GM19324 (cell line): ENCODE results near the gene C1orf56.
"Not testable (repeated sequence)": the region's sequence is repeated elsewhere in the genome, so short reads cannot be mapped to it uniquely, and the experiment has no call there.

Source experiments
- ATAC-seq: cut with Tn5 transposase; IDR thresholded peaks from one replicate; pipeline ENCODE4 v1.9.1; 2021; ENCODE audit warnings: mild to moderate bottlenecking, moderate library complexity; ENCODE audit not compliant: unreplicated experiment, low FRiP score

The C1orf56 gene

DNA sequence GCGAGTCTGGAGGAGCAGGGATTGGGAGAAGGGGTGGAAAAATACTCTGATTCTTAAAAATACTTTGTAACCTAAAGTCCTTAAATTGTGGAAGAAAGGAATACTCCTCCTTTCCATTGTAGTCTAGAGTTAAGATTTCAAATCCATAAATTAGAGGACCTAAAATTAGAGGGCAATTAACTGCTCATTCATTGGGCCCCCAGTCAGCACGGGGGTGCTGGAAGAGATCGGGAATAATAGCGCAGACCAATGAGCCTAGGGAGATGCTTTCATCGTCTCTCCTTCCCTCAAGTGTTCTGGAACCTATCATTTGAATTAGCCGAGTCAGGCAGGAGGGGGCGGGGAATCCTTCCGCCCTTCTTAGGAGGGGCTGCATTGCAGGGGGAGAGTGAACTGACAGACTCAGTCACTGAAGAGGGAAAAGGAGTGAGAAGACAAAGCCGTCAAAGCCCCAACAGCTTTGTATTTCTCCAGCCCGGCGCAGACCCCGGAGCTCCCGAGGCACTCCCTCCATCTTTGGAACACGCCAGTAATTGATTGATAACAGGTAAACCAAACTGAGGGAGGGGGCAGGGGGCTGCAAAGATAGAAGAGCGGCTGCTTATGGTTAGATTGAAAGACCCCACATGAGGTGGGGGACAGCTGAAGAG is 12.6 kb downstream of the C1orf56 start, which contains the start of gene MLLT11:
MLLT11 (plus strand) TSS at position 391 of the 650 bp plus-strand sequence. CDS start 6,828 bp downstream, outside the sequence.
- ATAC-seq = no peak

DNA sequence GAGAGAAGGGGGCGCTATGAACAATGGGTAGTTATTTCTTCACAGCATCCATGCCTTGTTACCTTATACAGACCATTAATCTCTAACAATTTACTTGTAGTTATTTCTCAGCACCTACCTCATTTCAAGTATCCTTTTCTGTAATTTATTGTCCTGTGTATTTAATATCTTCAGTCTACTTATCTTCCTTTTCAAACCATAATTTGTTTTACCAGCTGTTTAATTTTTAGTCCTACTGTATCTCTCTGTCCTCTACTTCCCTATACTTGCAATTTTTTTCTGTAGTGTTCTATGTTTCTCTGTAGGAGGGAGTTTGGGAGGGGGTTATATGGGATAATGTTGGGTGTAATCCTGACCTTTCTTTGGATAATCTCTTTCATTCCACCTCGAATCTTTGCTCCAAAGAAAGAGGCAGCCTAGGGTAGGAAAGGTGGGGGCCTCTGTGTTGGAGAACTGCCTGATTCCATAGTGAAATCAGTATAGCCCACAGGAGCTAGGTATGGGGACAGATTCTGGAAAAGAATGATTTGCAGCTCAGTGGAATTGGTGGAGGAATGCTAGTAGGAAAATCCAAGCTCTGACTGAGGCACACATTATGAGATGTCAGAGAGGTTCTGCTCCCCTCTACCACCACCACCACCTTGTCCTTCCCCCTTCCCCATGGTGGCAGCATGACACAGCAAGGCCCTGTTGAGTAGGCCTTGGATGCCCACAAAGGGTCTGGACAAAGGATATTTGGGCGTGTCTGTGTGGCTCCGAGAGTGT is 13.3 kb downstream of the C1orf56 start:
- ATAC-seq = no peak

DNA sequence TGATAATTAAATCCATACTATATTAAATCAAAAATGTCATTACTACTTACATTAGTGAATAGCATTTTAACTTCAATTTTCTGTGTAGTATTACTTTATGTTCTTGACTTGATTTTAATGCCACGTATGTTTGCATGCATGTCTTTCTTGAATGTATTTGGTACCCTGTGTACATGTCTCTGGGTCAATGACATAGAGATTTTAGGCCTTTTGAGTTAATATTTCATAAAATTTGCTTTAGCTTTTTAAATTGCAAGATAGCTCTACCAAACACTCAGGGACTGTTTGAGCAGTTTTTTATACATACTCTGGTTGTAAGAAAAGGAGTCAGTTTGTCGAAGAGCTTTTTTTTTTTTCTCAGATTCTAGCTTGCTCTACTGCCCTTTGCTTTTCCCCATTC is 14.2 kb downstream of the C1orf56 start:
- no peak for ATAC-seq

DNA sequence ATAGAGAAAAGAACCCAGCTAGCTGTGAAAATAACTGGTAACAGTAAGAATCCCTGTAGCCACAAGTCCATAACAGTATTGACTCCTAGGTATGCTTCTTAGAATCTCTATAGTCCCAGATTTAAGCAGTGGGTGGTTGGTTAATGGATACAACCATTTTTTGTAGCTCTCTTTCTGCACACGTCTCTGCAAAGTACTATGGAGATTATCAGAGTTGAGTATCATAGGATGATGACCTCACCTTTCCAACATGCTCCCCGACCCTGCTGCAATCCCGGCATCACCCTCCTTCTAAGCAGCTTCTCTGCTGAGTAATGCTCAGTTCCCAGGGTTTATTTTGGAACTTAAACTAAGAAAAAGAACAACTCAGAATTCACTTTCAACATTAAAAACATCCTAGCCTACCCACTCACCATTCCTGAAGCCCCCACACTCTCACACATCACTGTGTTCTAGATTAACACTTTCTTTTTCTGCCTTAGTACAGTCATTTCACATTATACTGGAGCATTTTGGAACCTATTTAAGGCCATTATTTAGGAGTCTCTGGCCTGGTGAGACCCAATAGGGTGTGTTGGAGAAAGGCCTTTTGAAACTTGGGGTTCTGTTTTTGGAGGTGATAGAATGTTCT is 15.3 kb downstream of the C1orf56 start:
- ATAC-seq = no peak

DNA sequence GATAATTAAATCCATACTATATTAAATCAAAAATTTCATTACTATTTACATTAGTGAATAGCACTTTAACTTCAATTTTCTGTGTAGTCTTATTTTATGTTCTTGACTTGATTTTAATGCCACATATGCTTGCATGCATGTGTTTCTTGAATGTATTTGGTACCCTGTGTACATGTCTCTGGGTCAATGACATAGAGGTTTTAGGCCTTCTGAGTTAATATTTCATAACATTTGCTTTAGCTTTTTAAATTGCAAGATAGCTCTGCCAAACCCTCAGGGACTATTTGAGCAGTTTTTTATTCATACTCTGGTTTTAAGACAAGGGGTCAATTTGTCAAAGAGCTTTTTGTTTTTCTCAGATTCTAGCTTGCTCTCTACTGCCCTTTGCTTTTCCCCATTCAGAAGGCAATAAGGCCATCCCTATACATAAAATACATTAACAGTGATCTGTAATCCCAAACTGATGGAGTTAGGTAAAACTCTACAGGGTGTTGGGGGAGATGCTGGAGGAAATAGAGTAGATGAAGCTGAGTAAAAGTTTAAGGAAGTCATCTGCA is 17.6 kb downstream of the C1orf56 start:
- no peak for ATAC-seq

DNA sequence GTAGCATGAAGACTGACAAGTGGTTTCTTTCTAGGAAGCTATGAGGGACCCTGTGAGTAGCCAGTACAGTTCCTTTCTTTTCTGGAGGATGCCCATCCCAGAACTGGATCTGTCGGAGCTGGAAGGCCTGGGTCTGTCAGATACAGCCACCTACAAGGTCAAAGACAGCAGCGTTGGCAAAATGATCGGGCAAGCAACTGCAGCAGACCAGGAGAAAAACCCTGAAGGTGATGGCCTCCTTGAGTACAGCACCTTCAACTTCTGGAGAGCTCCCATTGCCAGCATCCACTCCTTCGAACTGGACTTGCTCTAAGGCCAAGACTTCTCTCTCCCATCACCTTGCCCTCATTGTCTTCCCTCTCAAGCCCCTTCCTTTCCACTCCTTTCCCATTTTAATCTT is 19.6 kb downstream of the C1orf56 start:
- no peak for ATAC-seq

DNA sequence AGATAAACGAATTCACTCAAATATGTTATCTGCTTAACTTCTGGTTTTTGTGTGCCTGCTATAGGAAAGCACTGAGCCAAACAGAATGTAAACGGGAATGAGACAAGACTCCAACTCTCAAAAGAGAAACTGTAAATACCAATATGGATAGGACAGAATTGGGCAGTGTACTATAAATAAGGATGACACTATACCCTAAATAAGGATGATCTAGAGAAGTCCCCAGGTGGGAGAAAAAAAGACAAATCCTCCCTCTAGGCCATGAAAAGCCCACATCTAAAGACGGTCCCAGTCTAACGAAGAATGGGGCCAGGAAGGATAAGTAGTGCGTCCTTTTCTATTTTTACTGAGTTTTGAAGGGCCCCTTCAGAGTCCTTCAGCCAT is 21.5 kb downstream of the C1orf56 start:
- no peak for ATAC-seq

DNA sequence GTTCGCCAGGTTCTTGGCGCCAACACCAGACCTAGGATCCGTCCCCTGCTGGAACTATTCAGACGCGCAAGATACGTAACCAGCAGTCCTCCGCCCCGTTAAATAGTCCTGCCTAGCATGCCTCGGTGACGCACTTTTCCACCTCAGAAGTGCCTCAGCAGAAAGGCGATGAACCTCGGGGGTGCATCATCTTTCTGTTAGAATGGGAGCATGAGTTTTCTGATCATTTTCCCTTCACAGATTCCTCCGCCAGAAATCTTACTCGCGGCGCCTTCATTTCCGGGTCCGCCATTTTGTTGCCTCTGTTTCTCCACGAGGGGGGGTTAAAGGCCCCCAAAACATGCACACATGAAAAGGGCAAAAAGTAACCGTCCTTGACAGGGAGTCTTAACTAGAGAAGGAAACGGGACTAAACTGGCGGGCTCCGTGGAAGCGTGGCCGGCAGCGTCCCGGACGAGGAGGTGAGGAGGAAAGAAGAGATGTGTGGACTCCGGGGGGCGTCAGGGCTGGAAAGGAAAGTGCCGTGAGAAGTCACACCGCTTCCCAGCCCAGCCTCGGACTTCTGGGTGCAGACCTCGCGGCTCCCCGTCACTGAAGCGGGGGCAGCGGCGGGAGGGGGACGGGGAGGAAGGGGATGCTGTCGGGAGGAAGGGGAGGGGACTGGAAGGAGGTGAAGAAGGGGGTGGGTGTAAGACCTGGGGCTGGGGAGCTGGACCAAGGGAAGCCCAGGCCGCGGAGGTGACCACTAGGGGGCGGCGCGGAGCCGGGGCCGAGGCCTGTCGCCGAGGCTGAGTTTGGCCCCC is 23.1 kb downstream of the C1orf56 start, which contains the start of gene GABPB2:
GABPB2 (plus strand) TSS at position 288 of the 803 bp plus-strand sequence. CDS start 17,429 bp downstream, outside the sequence.
- peak; percentile 86 for ATAC-seq

DNA sequence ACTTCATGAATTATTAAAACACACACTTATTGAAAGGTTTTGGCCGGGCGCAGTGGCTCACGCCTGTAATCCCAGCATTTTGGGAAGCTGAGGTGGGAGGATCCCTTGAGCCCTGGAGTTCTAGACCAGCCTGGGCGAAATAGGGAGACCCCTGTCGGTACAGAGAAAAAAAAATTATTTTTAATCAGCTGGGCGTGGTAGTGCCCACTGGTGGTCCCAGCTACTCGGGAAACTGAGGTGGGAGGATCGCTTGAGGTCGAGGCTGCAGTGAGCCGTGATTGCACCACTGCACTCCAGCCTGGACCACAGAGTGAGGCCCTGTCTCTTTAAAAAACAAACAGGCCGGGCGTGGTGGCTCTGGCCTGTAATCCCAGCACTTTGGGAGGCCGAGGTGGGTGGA is 24.7 kb downstream of the C1orf56 start:
- no peak for ATAC-seq

DNA sequence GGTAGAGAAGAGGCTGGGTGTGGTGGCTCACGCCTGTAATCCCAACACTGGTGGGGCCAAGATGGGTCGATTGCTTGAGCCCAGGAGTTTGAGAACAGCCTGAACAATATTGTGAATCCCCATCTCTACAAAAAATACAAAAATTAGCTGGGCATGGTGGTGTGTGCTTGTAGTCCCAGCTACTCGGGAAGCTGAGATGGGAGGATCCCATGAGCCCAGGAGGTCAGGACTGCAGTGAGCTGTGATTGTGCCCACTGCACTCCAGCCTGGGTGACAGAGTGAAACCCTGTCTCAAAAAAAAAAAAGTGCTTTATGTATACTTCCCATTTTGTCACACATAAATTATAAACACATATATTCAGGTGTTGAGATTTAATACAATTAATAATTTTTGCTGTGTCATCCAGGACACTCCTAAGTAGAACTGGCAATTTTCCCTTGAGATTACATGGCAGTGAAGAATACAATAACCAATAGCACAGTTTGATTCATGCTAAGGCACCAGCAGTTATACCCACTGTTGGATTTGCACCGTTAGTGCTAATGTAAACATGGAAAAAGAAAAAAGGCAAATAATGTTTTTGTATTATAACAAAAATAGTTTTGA is 38.5 kb downstream of the C1orf56 start:
- no peak for ATAC-seq

DNA sequence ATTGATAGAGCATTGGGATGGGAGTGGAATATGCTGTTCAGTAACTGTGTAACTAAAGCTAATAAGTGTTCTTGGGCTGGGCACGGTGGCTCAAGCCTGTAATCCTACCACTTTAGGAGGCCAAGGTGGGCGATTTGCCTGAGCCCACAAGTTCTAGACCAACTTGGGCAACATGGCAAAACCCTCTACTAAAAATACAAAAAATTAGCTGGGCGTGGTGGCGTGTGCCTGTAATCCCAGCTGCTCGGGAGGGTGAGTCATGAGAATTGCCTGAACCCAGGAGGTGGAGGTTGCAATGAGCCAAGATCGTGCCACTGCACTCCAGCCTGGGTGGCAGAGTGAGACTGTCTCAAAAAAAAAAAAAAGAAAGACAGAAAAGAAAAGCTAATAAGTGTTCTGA is 49.9 kb downstream of the C1orf56 start:
- not testable (repeated sequence) for ATAC-seq

DNA sequence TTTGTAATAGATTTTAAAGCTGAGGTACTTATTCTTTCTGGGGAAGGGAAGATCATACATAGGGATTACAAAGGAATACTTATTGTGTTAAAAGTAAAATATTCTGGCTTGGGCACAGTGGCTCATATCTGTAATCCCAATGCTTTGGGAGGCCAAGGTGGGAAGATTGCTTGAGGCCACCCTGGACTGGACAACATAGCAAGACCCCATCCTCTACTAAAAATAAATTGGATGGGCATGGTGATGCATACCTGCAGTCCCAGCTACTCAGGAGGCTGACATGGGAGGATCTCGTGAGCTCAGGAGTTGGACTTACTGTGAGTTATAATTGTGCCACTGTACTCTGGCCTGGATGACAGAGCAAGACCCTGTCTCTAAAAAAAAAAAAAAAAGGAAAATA is 50.6 kb downstream of the C1orf56 start:
- ATAC-seq = no peak
